Fibroblast of skin of scalp (primary cell): Measurements from ENCODE around the gene OR2A42.
"Not testable (repeated sequence)": the region's sequence is repeated elsewhere in the genome, so short reads cannot be mapped to it uniquely, and the experiment has no call there.

Source experiments
- DNase-seq: peaks from one replicate; pipeline ENCODE4 v3.0.0-alpha.2; 2013

Gene OR2A42

DNA sequence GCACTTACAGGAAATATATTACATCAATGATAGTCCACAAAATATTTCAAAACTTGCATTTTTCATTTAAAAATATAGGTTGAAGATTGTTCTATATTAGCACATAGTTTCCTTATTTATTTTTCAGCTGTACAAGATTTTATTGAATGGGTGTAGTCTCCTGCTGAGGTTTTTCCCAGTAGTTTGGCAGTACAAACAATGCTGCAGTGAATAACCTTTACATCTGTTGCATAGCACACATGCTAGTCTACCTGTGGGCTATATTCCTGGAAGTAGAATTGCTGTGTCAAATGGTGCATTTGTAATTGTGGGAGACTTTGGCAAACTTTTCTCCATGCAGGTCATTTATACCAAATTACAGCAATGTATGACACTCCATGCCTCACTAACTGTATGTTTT is 18.9 kb downstream of the OR2A42 start:
- DNase-seq = not testable (repeated sequence)

- not testable (repeated sequence) for DNase-seq
These were observed 20.3 kb downstream of the OR2A42 start for GRCh38 chr7:144219149-144219548.

DNA sequence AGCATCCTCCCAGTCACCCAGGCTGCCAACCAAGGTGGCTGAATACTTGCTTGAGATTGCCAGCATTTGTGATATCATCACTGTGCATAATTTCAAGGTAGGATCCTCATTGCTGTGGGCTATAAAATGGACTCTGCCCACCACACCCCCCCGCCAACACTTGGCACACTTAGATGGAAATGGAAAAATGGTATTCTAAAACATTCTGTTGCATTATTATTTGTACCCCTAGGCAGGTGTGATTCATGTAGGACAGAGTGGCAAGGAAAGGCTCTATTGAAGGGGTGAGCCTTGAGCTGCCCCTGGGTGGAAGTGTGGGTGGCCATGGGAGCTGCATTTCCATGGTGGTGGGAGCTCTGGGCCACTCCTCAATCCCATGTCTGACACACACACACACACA is 20.8 kb downstream of the OR2A42 start:
- DNase-seq = not testable (repeated sequence)

DNA sequence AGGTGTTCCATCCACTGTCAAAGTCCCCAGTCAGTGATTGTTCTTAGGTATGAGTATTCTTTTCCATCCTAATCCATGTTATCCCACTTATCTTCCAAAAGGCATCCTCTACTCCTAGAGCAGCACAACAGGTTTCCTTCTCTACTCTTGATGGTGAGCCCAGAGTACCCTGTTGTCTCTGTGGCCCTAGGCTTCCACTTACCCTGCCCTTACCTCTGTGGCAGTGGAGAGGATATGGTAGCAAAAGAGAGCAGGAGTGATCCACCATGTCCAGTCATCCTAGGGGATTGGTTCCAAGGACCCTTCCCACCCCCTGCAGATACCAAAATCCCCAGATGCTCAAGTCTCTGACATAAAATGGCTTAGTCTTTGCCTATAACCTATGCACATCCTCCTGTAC is 22.2 kb downstream of the OR2A42 start:
- DNase-seq = not testable (repeated sequence)

DNA sequence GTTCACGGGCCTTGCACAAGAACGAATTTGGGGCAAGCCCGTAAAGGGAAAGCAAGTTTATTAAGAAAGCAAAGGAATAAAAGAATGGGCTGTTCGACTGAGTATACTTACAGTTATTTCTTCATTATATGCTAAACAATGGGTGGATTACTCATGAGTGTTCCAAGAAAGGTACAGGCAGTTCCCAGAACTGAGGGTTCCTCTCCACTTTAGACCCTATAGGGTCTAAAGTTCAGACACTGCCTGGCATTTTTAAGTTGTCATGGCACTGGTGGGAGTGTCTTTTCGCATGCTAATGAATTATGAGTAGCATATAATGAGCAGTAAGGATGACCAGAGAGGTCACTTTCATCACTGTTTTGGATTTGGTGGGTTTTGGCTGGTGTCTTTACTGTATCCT is 34.1 kb downstream of the OR2A42 start:
- DNase-seq = not testable (repeated sequence)

DNA sequence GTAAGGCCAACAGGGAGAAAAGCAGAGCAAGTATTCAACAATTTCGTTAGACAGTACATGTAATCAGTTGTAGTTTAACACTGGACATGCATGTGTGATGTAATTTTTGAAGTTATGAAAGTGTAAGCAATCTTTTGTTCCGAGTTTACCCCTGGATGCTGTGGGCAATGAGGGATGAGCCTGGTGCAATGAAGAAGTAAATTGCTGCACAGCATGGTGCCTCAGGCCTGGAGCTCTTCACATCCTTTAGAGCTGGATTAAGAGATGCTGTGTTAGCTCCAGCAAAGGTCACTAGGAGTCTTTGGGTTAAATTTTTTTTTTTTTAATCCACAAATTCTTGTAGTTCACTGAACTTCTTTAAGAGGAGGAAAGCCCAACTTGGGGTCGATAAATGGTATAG is 36.3 kb downstream of the OR2A42 start:
- not testable (repeated sequence) for DNase-seq

- not testable (repeated sequence) for DNase-seq
These were observed 37.4 kb downstream of the OR2A42 start for GRCh38 chr7:144201978-144202377.

GRCh38 chr7:144198934-144199333 is 40.5 kb downstream of the OR2A42 start:
- DNase-seq = not testable (repeated sequence)

GRCh38 chr7:144195212-144195872 is 44.1 kb downstream of the OR2A42 start, which contains the start of gene ARHGEF35:
TSS of gene ARHGEF35 (minus strand) at chr7:144195833. CDS start at chr7:144188383, 7,450 bp downstream.
- DNase-seq = not testable (repeated sequence)

DNA sequence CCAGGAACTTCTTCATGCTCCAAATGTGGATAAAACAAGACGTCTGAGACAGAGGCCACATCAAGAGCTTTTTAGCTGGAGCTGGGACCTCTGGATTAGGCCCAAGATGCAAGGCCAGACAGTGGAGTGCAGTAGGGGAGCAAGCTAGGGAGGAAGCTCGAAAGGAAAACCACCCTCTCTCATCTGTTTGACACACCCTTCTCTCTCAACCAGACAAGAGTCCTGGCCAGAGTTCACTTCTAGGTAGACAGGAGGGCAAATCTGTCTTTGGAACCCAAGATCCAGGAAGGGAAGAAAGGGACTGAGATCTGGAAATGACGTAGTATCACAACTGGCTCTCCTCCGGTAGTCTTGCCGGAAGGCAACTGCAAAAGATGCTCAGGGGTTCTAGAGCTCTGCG is 45.0 kb downstream of the OR2A42 start:
- DNase-seq = not testable (repeated sequence)

- not testable (repeated sequence) for DNase-seq
These were observed 45.6 kb downstream of the OR2A42 start for GRCh38 chr7:144193782-144194181.

- not testable (repeated sequence) for DNase-seq
These were observed 50.7 kb downstream of the OR2A42 start for GRCh38 chr7:144188578-144189171.

DNA sequence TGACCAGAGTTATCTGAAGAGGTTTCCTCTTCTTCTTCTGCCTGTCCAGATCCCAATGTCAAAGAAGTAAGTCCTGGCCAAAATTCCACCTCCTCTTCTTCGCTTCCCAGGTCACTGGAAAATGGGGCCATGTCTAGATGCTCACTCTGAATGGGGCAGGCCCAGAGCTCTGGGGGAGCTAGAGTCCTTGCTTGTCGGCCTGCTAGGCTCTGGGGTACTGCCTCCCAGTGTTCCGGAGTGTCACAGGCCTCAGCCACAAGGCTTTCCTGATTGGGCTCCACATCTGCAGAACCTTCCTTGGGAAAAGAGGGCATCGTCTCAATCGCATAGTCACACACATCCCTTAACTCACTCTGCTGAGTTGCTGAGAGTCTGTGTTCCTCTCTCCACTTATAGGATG is 51.6 kb downstream of the OR2A42 start:
- not testable (repeated sequence) for DNase-seq

GRCh38 chr7:144183166-144183565 is 56.2 kb downstream of the OR2A42 start, which contains the start of gene CTAGE4:
TSS of gene CTAGE4 (plus strand) at chr7:144183466. CDS start at chr7:144183504, 38 bp downstream.
- not testable (repeated sequence) for DNase-seq

- DNase-seq = not testable (repeated sequence)
These were observed 60.3 kb downstream of the OR2A42 start for GRCh38 chr7:144179165-144179479.

- DNase-seq = peak; percentile 25
These were observed 60.8 kb downstream of the OR2A42 start for GRCh38 chr7:144178380-144179164.
